GM12891 (cell line): ENCODE measurements around the gene BICD1.
"Not testable (repeated sequence)": the region's sequence is repeated elsewhere in the genome, so short reads cannot be mapped to it uniquely, and the experiment has no call there.

ENCODE experiments used
- DNase-seq: peaks from one replicate; pipeline ENCODE4 v3.0.0; 2011; ENCODE audit warnings: low spot score; ENCODE audit not compliant: insufficient read length
- FAIRE-seq: peaks from 2 replicates; lab custom pipeline; 2011; peaks lifted over from hg19 to GRCh38; lab: Jason Lieb, UNC
- PAX5 ChIP-seq: IDR thresholded peaks from 2 replicates; pipeline ENCODE4 v1.6.1; 2011; ENCODE audit warnings: low read length, moderate library complexity, mild to moderate bottlenecking; ENCODE audit not compliant: insufficient read depth, severe bottlenecking
- POLR2A ChIP-seq: IDR thresholded peaks from 2 replicates; pipeline ENCODE4 v1.6.1; 2011; ENCODE audit warnings: low read depth, low read length, control low read depth
- POLR2AphosphoS5 ChIP-seq: IDR thresholded peaks from 2 replicates; pipeline ENCODE4 v1.6.1; 2011; ENCODE audit warnings: low read depth, low read length, control low read depth
- POU2F2 ChIP-seq: IDR thresholded peaks from 2 replicates; pipeline ENCODE4 v1.6.1; 2011; ENCODE audit warnings: low read depth, mild to moderate bottlenecking, control low read depth, low read length, moderate library complexity
- SPI1 ChIP-seq: IDR thresholded peaks from 2 replicates; pipeline ENCODE4 v1.6.1; 2011; ENCODE audit warnings: low read depth, low read length, control low read depth
- TAF1 ChIP-seq: IDR thresholded peaks from 2 replicates; pipeline ENCODE4 v1.6.1; 2011; ENCODE audit warnings: low read depth, low read length, control low read depth

The BICD1 gene

GRCh38 chr12:32230613-32230993, 124.0 kb downstream of the BICD1 start:
- DNase-seq = no peak
- TF ChIP-seq TAF1 = no peak
- FAIRE-seq = no peak

GRCh38 chr12:32231361-32231760, 124.7 kb downstream of the BICD1 start:
- DNase-seq, FAIRE-seq: not testable (repeated sequence)

- FAIRE-seq = no peak
- DNase-seq = no peak
- no peak for TF ChIP-seq SPI1
- TF ChIP-seq POLR2A = no peak
- no peak for TF ChIP-seq PAX5
- TF ChIP-seq POLR2AphosphoS5 = no peak
- TF ChIP-seq POU2F2 = no peak
- no peak for TF ChIP-seq TAF1
These were observed 126.9 kb downstream of the BICD1 start for GRCh38 chr12:32233568-32233967.

- FAIRE-seq (no peak), DNase-seq (no peak)
- TF ChIP-seq POLR2AphosphoS5 (no peak), TAF1 (no peak), POLR2A (no peak), PAX5 (no peak), SPI1 (no peak), POU2F2 (no peak)
These were observed 128.6 kb downstream of the BICD1 start for GRCh38 chr12:32235251-32235650.

- FAIRE-seq = no peak
- no peak for DNase-seq
- TF ChIP-seq POLR2A = no peak
- TF ChIP-seq POU2F2 = no peak
- no peak for TF ChIP-seq SPI1
- no peak for TF ChIP-seq TAF1
- no peak for TF ChIP-seq PAX5
- no peak for TF ChIP-seq POLR2AphosphoS5
These were observed 133.5 kb downstream of the BICD1 start for GRCh38 chr12:32240162-32240561.

GRCh38 chr12:32240831-32241230, 134.2 kb downstream of the BICD1 start:
- DNase-seq (no peak), FAIRE-seq (no peak)
- TF ChIP-seq POLR2AphosphoS5 (no peak), SPI1 (no peak), TAF1 (no peak), POU2F2 (no peak), POLR2A (no peak), PAX5 (no peak)

- FAIRE-seq (no peak), DNase-seq (no peak)
These were observed 136.0 kb downstream of the BICD1 start for GRCh38 chr12:32242641-32243040.

GRCh38 chr12:32248441-32249140, 141.9 kb downstream of the BICD1 start:
- FAIRE-seq = no peak
- DNase-seq = no peak
- no peak for TF ChIP-seq POU2F2
- TF ChIP-seq SPI1 = no peak
- no peak for TF ChIP-seq POLR2AphosphoS5
- TF ChIP-seq PAX5 = no peak
- no peak for TF ChIP-seq TAF1
- TF ChIP-seq POLR2A = no peak

More at GRCh38 chr12:32242641-32243040, 136.0 kb downstream of the BICD1 start:
- TF ChIP-seq PAX5 (no peak), POLR2AphosphoS5 (no peak), POLR2A (no peak), POU2F2 (no peak), TAF1 (no peak), SPI1 (no peak)

GRCh38 chr12:32249777-32250176, 143.1 kb downstream of the BICD1 start:
- FAIRE-seq = no peak
- no peak for DNase-seq
- TF ChIP-seq POLR2AphosphoS5 (no peak), POLR2A (no peak), PAX5 (no peak), TAF1 (no peak), POU2F2 (no peak), SPI1 (no peak)

- DNase-seq (no peak), FAIRE-seq (peak; percentile 57)
- TF ChIP-seq POU2F2 (no peak), TAF1 (no peak), PAX5 (no peak), POLR2A (no peak), POLR2AphosphoS5 (no peak), SPI1 (no peak)
These were observed 145.8 kb downstream of the BICD1 start for GRCh38 chr12:32252199-32253073.
